ENCODE measurements around the gene SMIM9.

SMIM9 gene

GRCh38 chrX:154780968-154781367, 53.5 kb downstream of the SMIM9 start:
- no peak for DNase-seq (ENCODE audit: low read depth)

- DNase-seq (ENCODE audit: low read depth), result no peak
Observed at GRCh38 chrX:154779261-154779660, 55.2 kb downstream of the SMIM9 start.

GRCh38 chrX:154776753-154777152, 57.7 kb downstream of the SMIM9 start:
- DNase-seq (ENCODE audit: low read depth), result no peak

GRCh38 chrX:154775419-154776349, 58.8 kb downstream of the SMIM9 start:
- no peak for DNase-seq (ENCODE audit: low read depth)

- no peak for DNase-seq (ENCODE audit: low read depth)
Observed at GRCh38 chrX:154774622-154775021, 59.8 kb downstream of the SMIM9 start.
